ENCODE data around the gene ERN1.
"Not testable (repeated sequence)": the region's sequence is repeated elsewhere in the genome, so short reads cannot be mapped to it uniquely, and the experiment has no call there.

Gene ERN1

DNA sequence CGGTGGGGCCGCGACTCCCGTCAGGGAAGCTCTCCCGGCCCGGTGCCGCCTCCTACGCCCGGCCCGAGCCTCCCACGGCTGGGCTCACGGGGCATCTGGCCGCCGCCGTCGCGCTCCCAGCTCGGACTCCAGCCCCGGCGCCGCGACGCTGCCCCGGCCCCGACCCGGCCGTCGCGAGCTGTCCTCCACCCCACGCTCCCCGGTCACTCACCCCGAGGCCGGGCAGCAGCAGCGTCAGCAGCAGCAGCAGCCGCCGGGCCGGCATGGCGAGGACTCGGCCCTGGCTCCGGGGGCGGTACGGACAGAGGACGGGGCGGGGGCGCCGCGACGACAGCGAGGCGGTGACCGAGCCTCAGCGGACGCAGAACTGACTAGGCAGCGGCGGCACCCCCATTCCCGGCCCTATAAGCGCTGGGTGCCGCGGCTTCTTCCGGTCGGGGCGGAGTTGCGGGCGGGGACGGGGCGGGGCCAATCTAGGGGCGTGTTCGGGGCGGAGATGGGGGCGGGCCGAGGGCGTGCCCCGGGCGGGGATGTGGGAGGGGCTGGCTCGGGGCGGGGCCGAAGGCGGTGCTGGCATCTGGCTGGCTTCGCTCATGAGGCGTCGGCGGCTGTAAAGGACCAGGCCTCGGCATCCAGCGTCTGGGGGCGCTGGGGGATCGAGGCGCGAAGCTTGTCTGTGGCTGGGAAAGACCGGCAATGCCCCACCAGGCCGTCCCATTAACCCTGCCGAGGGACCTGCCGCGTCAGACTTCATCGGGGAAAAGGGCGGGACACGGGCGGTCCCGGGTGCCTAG lies at the start of gene ERN1:
TSS of gene ERN1 (minus strand) at position 380 of the 794 bp plus-strand sequence. CDS start at position 265, 115 bp downstream.
- DNase-seq, result peak; percentile 44

DNA sequence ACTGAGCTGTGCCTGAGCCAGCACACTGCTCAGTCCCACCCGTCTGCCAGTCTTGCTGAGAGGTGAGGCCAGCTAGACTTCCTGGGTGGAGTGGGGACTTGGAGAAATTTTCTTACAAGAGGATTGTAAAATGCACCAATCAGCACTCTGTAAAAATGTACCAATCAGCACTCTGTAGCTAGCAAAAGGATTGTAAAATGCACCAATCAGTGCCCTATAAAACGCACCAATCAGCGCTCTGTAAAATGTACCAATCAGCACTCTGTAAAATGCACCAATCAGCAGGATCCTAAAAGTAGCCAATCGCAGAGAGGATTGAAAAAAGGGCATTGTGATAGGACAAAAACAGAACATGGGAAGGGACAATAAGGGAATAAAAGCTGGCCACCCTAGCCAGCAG lies 49.1 kb upstream of the ERN1 start:
- not testable (repeated sequence) for DNase-seq

DNA sequence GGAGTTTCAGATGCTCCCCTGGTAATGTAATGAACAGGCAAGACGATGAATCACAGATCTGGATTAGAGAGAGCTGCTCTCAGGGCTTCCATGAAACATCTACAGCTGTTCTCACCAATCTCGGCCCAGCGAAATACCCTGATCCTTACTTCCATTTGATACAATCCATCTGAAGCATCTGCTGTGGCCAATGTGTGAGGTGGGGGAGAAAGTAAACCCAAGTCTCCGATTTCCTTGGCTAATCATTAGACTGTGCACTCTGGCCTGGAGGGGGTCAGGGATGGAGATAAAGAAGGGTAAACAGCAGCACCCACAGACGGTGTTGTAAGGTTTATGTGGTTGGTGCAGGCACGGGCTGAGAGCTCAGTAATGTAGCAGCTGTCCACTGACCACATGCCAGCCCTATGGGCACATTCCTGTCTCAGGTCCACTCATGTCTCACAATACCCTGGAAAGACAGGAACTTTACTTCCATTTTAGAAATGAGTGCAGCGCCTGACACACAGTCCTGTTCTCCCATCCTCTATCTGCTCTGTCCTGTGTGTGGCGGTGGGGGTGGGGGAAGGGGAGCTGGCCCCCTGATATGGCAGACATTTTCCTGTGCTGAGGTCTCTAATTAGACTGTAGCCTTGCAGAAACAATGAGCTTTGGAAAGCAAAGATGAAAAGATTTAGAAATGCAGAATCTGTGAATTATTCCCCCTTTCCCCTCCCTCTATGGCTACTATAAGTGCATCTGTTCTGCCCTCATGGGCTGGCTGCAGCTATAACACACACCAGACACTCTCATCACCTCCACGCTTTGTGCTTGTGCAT lies 48.3 kb upstream of the ERN1 start:
- DNase-seq, result no peak

DNA sequence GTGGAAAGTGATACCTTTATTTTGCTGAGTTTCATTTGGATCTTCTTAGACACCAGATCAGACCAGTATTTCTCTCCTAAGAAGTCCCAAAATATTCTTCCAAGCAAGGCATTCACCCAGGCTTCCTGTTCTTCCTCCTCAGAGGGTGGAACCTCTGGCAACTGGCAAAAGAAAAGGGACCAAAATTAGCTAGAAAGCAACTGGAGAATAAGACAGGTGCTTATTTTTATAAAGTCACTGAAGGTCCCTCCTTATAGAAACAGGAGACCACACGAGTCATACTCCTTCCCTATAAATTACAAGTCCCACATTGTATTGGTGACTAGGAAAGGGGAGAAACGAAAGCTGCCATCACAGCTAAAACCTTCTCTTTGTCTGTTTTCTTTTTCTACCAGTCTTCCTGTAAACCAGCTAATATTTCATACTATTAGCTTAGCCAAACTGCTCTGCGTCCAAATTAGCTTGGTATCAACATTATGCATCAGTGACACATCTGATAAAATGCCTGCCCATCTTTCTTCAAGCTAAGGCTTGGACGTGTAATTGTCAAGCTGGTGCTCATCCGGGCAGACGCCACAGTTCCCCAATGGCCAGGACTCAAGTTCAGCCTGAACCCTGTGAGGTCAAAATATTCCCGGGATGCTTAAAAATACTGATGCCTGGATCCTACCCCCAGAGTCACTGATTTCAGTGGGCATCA lies 47.5 kb upstream of the ERN1 start:
- no peak for DNase-seq

DNA sequence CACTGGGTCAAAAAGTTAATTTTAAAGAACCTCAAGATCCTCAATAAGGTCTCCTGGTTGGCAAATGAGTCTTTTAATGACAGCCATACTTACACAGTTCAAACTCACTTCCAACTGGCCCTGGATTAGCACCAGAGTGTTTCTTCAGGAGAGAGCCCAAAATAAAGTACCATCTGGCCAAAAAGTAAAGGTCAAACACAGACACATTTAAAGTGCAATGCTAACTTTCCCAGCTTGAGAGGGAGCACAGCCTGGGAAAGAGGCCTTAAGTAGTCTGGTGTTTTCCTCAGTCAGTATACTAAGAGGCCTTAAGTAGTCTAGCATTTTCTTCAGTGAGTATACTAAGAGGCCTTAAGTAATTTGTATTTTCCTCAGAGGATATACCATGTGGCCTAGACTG lies 46.6 kb upstream of the ERN1 start:
- DNase-seq, result no peak

DNA sequence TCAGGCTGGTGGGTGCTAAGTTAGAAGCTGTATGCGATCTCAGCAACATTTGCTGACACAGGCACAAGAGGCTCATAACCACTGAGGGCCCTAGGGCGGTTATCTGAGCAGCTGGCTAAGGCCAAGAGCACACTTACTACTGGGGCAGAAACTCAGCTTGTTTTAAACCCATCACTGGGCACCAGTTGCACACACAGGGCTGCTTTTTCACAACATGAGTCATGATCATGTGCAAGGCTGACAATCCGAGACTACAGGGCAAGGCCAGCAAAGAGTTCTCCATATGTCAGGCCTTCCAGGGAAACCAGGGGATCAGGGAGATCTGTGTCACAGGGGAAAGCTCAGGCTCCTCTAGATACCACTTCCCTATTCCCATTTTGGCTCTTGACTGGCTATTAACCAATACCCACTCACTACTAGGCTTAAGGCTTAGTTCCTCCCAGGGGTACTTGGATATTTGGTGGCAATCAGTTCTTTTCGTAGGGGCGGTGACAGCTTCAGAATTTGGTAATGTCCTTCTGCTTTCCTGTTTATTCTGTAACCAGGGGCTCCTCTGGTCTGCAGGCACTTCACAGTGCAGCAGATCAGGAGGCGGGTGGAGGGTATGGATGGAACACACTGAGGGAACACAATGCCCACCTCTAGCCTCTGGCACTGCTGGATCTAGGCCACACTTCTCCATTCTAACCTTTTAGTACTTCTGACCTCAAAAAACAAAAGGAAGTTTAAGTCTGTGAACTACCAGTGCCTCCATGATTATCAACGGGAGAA lies 44.9 kb upstream of the ERN1 start:
- peak; percentile 87 for DNase-seq

DNA sequence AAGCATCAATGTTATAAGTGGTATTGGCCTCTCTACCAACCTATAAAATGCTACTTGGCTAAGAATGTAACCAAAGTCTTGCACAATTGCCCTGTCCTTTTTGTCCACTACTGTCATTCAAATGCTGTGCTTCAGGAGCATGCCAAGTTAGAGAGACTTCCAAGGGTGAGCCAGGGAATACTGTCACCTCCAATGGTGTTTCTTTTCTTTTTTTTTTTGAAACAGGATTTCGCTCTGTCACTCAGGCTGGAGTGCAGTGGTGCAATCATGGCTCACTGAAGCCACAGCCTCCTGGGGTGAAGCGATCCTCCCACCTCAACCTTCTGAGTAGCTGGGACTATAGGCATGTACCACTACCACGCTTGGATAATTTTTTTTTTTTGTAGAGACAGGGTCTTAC lies 43.7 kb upstream of the ERN1 start:
- DNase-seq, result no peak

DNA sequence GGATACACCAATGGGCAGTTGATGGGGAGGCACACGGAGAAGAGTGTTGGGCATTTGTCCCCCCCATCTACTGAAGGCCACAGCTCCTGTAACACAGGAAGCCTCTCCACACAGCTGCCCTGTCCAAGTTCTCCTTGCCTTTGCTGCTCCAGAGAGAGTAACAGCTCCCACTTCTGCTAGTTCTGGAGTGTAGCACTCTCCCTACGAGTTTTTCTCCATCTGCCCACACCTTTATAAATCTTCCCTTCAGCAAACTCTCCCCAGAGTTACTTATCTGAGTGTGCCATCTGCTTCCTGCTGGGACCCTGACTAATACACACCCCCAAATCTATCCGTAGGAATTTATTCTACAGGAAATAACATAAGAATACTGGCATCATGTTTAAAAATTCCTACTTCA lies 42.6 kb upstream of the ERN1 start:
- DNase-seq, result no peak

DNA sequence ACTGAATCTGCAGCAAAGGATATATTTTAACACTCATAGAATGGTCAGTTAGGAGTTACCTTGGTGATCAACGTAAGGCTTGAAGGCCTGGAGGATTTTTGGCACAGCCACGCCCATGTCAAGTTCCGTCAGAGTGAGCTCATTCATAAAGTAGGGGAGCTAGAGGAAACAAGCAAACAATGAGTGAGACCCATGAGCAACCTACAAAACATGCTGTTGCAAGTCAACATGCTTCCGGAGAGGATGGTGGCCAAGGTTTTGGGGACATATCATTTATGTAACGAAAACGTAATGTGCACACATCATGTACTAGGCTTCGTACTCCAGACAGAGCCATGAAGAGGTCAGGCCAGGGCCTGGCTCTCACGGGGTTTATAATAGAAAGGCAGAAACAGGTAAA lies 41.1 kb upstream of the ERN1 start:
- DNase-seq, result no peak

DNA sequence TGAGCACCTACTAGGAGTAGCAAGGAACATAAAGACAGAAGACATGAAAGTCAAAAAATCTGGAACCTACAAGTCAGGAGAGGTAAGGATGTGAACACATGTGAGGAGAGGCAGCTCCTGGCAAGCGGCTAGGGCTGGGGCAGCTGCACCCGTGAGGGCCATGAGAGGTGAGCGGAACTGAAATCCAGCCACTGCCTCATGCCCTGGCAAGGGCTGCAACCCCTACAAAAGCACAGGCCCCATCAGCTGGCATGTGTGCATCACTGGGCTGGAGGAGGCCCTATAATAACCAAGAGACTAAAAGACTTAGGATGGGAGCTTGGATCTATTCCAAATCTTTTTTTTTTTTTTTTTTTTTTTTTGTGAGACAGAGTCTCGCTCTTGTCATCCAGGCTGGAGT lies 40.3 kb upstream of the ERN1 start:
- DNase-seq, result no peak

DNA sequence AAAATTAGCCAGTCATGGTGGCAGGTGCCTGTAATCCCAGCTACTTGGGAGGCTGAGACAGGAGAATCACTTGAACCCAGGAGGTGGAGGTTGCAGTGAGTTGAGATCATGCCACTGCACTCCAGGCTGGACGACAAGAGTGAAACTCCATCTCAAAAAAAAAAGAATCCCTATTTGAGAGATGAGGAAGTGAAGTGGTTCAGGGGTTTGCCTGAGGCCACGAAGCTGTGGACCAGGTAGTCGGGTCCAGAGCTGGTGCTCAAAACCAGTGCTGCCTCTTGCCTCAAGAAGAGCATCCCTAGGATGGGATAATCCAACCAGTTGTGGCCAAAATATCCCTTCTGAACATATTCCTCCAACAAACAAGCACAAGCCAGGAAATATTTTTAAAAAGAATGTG lies 37.7 kb upstream of the ERN1 start:
- DNase-seq, result not testable (repeated sequence)

DNA sequence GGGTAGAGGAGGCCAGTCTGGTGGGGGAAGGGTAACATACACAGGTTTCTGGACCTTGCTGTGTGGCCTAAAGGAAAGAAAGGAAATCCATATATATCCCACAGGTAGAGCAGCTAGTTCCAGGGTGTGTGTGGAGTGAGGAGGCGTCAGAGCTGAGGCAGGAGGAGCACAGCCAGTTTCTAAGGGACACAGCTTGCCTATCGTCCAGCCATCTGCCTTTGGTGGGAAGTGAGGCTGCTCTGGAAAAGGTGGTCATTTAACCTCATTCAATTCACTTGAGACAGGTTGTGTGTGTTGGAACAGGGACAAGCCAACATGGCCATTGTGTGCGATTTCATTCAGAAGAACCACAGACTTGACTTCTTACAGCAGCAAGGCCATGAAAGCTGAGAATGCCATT lies 36.9 kb upstream of the ERN1 start:
- no peak for DNase-seq

DNA sequence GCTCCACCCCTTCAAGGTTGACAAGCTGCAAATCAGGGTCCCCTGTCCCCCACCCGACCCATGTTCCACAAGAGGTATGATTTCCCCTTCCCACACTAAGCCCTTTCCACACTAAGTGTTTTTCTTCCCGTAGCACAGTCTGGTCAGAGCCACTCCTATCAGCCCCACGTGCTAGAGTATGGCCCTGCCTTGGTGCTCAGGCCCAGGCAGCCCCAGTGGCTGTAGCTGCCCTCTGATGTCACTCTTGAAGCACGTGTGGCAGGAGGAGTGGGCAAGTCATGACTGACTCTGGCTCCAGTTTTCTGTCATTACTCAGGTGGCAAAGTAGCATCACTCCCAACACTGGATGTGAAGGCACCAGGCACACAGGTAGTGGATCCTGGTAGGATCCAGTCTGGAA lies 35.4 kb upstream of the ERN1 start:
- no peak for DNase-seq

DNA sequence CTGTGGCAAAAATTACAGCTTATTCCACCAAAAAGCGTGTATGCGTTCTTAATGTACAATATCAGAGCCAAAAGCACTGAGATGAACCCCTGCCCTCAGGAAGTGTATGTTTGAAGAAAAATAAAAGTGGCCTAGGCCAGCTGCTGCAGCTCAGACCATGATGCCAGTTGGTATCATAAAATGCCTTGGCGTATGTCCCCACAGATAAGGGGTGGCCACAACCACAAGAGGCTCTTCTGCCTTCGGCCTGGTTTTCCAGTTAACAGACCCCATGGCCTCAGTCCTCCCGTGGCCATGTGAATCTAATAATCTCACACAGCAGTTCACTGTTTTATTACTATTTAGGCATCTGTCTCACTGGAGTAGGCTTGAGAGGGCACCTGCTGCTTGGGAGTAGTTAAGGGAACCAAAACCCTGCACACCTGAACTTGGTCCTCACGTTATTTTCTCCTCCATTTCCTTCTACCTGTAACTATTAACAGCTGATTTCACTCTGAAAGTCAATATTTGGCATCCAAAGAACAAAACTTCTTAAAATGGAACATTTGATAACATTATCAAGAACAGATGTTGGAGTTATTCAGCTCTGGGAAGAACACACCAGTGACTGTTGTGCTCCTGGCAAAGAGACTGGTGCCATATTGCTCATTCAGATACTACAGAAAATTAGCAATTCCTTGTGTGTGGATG lies 34.8 kb upstream of the ERN1 start:
- DNase-seq, result no peak

DNA sequence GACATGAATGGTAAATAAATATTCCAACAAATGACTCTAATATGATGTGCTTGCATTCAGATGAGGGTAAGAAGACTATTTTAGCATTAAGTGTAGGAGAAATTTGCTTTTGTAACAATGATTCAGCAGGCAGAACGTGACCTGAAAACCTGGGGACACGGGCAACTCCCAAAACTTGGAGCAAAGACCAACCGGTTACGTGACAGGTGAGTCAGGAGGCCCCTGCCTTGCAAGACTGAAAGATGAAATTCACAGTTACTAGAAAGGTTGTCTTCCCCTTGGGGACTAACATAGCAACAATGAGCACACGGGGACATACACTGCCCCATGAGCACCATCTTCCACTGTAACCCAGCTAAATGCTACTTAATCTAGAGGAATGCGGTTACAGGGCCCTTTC lies 33.5 kb upstream of the ERN1 start:
- DNase-seq, result no peak

DNA sequence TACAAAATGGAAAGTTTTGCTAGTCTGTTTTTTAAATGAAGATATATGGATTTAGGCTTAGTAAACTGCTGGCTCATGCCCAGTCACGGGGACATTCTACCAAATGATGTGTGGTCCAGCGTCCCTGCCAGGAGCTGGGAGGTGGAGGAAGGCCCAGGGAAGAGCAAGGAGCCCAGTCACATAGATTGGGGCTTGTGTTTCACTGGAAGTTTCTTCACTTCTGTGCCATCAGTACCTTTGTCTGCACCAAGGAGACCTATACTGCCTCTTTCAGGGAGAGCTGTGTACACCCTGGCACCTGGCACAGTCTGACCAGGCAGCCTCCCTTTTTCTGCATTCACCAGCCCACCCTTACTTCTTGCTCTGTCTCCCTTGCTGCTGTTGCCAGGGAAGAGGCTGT lies 32.6 kb upstream of the ERN1 start:
- no peak for DNase-seq

DNA sequence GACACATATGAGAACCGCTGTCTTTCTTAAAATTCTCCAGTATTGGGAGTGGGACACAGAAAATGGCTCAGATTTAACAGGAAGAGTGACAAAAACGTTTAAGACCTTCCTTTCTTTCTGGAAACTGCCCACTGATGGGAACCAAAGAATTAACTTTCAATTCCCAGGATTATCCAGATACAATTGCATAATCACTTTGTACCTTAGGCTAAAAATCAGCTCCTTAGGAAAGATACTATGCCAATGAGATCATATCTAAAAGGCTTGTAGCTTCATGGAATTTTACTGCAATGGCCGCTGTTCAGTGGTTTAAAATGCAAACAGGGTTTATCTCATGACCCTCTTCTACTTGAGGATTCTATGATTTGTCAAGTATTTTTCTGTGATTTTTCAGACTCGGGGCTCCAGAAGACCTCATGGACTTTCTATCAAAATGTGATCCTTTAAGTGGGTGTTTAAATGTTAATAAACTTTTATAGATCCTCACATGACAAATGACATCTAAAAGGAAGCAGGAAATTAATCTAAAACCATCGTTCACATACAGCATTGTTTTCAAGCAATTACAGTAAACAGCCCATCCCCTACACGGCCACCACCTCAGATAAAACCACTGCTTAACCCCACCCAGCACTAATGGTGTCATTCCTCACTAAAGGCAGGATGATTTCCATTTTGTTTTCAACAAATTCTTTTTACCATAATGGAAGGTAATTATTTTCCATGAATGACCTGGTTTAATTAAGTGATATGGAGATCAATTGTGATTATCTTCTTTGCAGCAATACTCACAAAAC lies 31.6 kb upstream of the ERN1 start:
- no peak for DNase-seq

DNA sequence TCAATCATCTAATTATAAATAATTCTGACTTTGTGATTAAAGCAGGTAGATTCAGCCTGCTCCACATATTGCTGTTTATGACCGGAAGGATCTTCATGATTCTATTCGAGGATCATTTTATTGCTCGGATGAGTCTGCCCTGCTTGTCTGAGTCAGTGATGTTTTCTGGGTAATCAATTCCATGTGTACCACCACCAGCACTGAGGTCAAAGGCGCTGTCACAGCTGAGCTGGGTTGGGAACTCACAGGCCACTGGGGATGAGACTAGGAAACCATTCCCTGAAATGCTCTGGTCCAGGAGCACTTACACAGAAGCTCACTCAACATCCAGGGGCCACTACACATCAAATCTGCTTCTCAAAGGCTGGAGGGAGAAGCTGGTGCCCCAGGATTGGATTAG lies 30.4 kb upstream of the ERN1 start:
- no peak for DNase-seq

DNA sequence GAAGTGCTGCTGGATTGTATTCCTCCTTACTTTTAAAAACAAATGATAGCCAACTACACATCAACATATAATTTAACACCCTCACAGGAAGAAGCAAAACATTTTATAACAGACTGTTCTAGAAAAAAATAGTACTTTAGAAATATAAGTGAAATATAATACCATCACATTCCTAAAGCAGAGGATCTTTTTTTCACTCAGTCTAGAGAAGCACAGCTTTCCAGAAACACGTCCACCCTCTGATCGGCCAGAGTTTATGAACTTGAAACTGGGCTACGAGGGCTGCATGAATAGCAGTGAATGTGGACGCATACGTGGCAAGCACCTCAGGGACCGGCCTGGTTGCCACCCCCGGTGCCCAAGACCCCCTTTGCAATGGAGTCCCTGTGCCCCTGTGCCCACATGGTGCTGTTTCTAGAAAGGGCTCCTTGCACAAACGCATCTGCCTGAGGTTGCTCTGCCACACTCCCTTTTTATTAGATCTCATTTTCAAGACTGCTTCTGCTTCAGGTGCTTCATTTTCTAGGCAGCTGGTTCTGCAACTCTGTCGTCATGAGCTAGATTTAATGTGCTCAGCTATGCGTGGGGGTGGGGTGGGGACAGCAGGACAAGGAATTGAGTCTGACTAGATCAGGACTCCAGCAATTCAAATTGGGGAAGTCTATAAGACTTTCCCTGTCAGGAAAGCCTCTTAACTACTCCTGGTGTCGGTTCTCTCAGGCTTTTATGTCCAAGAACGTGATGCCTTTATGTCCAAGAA lies 29.1 kb upstream of the ERN1 start:
- no peak for DNase-seq

DNA sequence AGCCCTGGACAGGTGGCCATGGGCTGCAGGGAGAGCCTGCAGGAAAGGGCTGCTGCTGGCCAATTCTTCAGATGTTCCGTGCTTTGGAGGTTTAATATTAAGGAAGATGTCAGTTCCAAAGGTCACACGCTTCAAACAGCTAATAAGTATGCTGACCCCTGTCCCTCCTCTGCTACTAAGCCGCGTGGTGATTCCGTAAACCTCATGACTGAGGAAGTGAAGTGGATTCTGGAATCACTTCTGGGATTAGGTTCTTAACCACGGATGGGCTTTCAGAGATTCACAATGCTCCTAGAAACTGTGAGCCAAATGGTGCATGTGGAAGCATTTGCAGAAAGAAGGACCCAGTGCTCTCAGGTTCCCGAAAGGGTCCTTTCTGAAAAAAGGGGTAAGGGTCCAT lies 28.5 kb upstream of the ERN1 start:
- no peak for DNase-seq

All from SIG-M5 (cell line).